Measurements from ENCODE around the gene CAMK1.
A peak's percentile ranks its signal among the peaks of the same experiment; 100 is the strongest.

CAMK1 gene

GRCh38 chr3:9809615-9810432 lies 40.1 kb upstream of the CAMK1 start, which contains the start of gene TTLL3:
Gene TTLL3 (plus strand): TSS chr3:9810262. CDS start chr3:9810662, 400 bp downstream.
- TF ChIP-seq CTCF (conservative IDR thresholded peaks at IDR 0.05): no peak
- peak within 1 kb of the TSS; percentile 93 for H3K27ac ChIP-seq

- H3K27ac ChIP-seq: peak overlapping the region; percentile 93
- no peak for TF ChIP-seq CTCF (conservative IDR thresholded peaks at IDR 0.05)
Measured at GRCh38 chr3:9809239-9809614, 39.5 kb upstream of the CAMK1 start.

DNA sequence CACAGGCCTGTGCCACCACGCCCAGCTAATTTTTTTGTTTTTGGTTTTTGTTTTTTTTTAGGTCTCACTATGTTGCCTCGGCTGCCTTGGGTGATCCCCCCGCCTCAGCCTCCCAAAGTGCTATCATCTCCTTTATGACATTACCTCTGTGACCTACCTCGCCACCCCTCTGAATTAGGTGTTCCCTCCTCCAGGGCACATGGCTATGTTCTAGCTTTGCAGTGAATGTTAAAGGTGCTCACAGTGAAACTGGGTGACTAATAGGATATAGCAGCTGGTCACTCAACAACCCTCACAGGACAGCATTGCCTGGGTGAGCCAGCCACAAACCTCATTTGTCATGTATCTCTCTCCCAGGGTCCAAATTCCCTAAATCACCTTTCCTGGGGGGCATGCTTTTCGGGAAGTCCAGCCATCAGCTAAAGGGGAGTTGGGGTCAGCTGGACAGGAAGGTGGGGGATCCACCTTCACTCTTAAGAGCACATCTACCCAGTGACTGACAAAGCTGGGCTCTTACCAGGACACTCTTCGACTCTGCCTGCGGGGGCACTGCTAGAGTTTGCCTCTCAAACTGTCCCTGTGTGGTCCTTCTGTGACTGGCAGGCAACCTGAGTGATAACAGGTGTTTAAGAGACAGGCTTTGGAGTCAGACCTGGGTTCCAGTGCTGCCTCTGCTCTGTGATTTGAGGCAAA lies 38.7 kb upstream of the CAMK1 start:
- H3K27ac ChIP-seq: peak overlapping the region; percentile 93
- peak; percentile 65 for TF ChIP-seq CTCF (conservative IDR thresholded peaks at IDR 0.05)

DNA sequence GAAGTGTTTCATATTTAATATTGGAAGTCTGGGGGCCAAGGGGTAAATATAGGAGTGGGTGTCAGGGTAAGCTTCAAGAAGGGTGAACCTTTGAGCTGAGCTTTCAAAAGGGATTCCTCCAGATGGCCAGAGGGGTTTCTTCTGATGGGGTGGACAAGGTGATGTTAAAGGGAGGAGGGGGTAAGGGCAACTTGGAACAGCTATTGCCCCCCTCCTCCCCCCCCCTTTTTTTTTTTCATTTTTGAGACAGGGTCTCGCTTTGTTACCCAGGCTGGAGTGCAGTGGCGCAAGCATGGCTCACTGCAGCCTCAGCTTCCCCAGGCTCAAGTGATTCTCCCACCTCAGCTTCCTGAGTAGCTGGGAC lies 38.2 kb upstream of the CAMK1 start:
- H3K27ac ChIP-seq: peak overlapping the region; percentile 93; the same call in 1 of the 2 replicates
- TF ChIP-seq CTCF (conservative IDR thresholded peaks at IDR 0.05): no peak

DNA sequence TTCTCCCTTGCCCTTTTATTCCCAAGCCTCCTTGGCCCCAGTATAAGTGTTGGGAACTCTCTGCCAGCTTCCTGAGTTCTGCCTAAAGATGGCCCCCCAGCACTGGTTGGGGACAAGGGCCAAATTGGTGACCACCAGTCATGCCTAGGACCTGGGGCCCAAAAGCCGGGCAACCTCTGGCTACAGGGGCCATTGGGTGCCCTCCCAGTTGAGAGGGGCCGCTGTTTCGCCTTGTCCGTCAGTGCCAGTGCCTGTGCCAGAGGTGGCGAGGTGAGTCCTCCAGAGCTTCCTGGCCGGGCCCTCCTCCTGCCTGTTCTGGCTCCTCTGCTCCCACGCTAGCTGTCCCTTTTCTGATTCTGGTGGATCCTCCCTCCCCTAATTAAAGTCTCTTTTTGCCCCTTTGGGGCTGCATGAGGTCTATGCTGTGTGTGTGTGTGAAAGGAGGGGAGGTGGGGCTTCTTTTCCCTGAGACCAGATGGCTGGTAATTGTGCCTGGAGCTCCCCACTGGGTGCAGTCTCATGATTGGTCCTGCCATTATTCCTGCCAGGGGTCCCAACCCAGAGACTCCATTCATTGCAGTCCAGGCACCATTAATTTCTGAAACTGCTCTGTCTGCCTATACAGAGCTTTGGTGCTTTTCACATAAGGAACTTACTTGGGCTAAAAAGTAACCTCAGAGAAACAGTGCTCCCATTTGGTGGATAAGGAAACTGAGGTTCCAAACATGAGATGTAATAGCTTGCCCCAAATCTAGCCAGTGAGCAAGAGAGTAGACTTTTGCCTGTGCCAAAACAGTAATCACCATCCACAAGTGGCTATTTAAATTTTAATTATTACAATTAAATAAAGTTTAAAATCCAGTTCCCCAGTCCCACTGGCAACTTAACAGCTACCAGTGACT lies 37.2 kb upstream of the CAMK1 start:
- no peak overlapping the region for H3K27ac ChIP-seq
- no peak for TF ChIP-seq CTCF (conservative IDR thresholded peaks at IDR 0.05)

GRCh38 chr3:9806137-9806536 lies 36.4 kb upstream of the CAMK1 start:
- TF ChIP-seq CTCF (conservative IDR thresholded peaks at IDR 0.05): no peak
- H3K27ac ChIP-seq: no peak overlapping the region

DNA sequence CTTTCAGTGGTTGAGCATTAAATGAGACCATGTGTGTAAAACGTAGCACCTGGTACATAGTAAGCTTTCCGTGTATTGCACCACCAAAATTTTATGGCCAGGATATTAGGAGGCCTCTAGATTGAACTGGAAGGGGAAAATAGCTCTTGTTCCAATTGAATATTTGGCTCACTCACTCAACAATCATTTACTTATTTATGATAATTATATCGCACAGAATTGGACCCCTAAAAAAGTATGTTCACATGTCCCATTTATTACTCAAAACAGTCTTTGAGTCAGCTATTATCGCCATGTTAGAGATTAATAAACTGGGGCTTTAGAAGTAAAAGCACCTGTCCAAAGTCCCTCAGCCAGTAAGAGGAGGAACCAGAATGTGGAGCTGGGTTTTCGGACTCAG lies 35.2 kb upstream of the CAMK1 start:
- H3K27ac ChIP-seq: no peak overlapping the region
- no peak for TF ChIP-seq CTCF (conservative IDR thresholded peaks at IDR 0.05)
